Measurements from ENCODE around the gene SLC25A25. TPM values are rescaled to one million over a fixed set of nuclear protein-coding genes. Genes with fewer than 3 reads are reported as not detected.
A peak's percentile ranks its signal among the peaks of the same experiment; 100 is the strongest.
"Not testable (repeated sequence)": the region's sequence is repeated elsewhere in the genome, so short reads cannot be mapped to it uniquely, and the experiment has no call there.

SLC25A25 gene
- total RNA-seq, 2 donors from 2014 or later, result 12.9 to 13.1 TPM

DNA sequence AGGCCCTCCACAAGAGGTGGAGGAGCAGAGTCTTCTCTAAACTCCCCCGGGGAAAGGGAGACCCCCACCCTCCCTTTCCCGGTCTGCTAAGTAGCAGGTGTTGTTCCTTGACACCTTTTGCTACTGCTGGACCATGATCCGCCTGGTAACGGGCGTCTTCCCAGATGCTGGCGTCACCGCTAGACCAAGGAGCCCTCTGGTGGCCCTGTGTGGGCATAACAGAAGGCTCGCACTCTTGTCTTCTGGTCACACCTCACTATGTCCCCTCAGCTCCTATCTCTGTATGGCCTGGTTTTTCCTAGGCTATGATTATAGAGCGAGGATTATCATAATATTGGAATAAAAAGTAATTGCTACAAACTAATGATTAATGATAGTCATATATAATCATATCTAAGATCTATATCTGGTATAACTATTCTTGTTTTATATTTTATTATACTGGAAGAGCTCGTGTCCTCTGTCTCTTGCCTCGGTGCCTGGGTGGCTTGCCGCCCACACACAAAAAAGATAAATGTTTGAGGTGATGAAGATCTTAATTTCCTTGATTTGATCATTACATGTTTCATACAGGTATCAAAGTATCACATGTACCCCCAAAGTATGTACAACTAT, 62.1 kb downstream of the SLC25A25 start:
- not testable (repeated sequence) for DNase-seq; H3K36me3 Mint-ChIP-seq (ENCODE audit: low read depth)
- peaks cover 11% of the 10 kb centered on the region for H3K27me3 ChIP-seq (ENCODE audit: control insufficient read depth, insufficient read depth, low read length, poor library complexity, severe bottlenecking)

DNA sequence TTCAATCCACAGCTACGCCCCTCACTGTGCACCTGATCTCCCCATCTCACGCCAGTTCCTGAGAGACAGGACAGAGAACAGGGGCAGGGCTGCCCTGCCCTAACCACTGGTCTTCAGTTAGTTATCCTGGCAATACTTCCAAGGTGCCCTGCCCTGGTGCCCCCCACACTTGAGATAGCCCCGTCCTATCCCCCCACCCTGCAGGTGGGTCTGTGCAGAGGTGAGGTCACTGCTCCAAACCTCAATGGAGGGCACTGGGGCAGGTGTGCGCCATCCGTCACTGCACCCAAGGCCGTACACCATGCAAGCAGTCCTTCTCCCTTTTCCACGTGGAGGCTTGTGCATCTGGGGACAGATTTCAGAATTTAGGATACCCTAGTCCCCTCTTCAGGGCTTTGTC, 62.6 kb downstream of the SLC25A25 start:
- H3K9ac ChIP-seq (ENCODE audit: extremely low read depth, low read length, poor library complexity, severe bottlenecking); H3K4me3 ChIP-seq (ENCODE audit: low read length); H3K4me3 Mint-ChIP-seq; H3K27ac Mint-ChIP-seq; H3K9me3 ChIP-seq (ENCODE audit: control insufficient read depth, low read length); DNase-seq; H3K4me1 ChIP-seq (ENCODE audit: control insufficient read depth, insufficient read depth, low read length); H3K36me3 Mint-ChIP-seq (ENCODE audit: low read depth); H3K36me3 ChIP-seq (ENCODE audit: control insufficient read depth, insufficient read depth, low read length); H3K27ac ChIP-seq (ENCODE audit: low read depth, low read length): not testable (repeated sequence)
- 71 to 80% methylated on average over 1 to 7 of the region's 7 CpGs for WGBS, 2 experiments (ENCODE audit: insufficient coverage in 1 of 2, insufficient read length in 1 of 2)
- peaks cover 47% of the 10 kb centered on the region for H3K27me3 Mint-ChIP-seq (ENCODE audit: insufficient read depth)
- H3K9me3 Mint-ChIP-seq, result peaks cover 14% of the 10 kb centered on the region
- H3K27me3 ChIP-seq (ENCODE audit: control insufficient read depth, insufficient read depth, low read length, poor library complexity, severe bottlenecking), result peaks cover 11% of the 10 kb centered on the region
- peaks cover 13% of the 10 kb centered on the region for H3K4me1 Mint-ChIP-seq

More for the DNA sequence above, 62.1 kb downstream of the SLC25A25 start:
- peak overlapping the region; percentile 91 for H3K4me3 Mint-ChIP-seq
- TF ChIP-seq, protein P1, sequence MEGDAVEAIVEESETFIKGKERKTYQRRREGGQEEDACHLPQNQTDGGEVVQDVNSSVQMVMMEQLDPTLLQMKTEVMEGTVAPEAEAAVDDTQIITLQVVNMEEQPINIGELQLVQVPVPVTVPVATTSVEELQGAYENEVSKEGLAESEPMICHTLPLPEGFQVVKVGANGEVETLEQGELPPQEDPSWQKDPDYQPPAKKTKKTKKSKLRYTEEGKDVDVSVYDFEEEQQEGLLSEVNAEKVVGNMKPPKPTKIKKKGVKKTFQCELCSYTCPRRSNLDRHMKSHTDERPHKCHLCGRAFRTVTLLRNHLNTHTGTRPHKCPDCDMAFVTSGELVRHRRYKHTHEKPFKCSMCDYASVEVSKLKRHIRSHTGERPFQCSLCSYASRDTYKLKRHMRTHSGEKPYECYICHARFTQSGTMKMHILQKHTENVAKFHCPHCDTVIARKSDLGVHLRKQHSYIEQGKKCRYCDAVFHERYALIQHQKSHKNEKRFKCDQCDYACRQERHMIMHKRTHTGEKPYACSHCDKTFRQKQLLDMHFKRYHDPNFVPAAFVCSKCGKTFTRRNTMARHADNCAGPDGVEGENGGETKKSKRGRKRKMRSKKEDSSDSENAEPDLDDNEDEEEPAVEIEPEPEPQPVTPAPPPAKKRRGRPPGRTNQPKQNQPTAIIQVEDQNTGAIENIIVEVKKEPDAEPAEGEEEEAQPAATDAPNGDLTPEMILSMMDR (conservative IDR thresholded peaks at IDR 0.05), result peak; percentile 68
- not testable (repeated sequence) for H3K4me1 ChIP-seq (ENCODE audit: control insufficient read depth, insufficient read depth, low read length); H3K9ac ChIP-seq (ENCODE audit: extremely low read depth, low read length, poor library complexity, severe bottlenecking); H3K27ac ChIP-seq (ENCODE audit: low read depth, low read length); H3K36me3 ChIP-seq (ENCODE audit: control insufficient read depth, insufficient read depth, low read length); H3K9me3 ChIP-seq (ENCODE audit: control insufficient read depth, low read length); H3K4me3 ChIP-seq (ENCODE audit: low read length); H3K27ac Mint-ChIP-seq
- peaks cover 14% of the 10 kb centered on the region for H3K9me3 Mint-ChIP-seq
- H3K27me3 Mint-ChIP-seq (ENCODE audit: insufficient read depth), result peaks cover 47% of the 10 kb centered on the region
- 12 to 22% methylated on average over 3 to 8 of the region's 12 CpGs for WGBS, 2 experiments (ENCODE audit: insufficient coverage in 1 of 2, insufficient read length in 1 of 2)
- peaks cover 13% of the 10 kb centered on the region for H3K4me1 Mint-ChIP-seq

DNA sequence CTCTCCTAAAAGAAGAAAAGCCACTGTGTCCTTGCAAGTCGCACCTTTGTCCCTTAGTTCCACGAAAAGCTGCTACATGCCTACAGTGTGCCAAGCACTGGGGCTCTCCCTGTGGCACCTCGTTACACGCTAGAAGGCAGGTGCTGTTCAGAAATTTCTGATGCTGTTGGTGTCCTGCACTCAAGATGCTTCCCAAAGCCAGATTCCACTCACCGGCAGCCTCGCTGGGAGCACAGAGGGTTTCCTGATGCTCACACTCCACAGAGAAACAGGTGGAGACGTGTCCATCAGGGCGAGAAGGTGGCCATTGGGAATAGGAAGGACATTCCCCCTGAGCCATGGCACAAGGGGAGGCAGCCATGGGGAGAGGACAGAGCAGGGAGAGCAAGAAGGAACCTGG, 63.3 kb downstream of the SLC25A25 start:
- H3K36me3 Mint-ChIP-seq (ENCODE audit: low read depth); H3K4me3 ChIP-seq (ENCODE audit: low read length); H3K27ac Mint-ChIP-seq; H3K36me3 ChIP-seq (ENCODE audit: control insufficient read depth, insufficient read depth, low read length); H3K9ac ChIP-seq (ENCODE audit: extremely low read depth, low read length, poor library complexity, severe bottlenecking); H3K9me3 ChIP-seq (ENCODE audit: control insufficient read depth, low read length); DNase-seq; H3K27ac ChIP-seq (ENCODE audit: low read depth, low read length); H3K4me1 Mint-ChIP-seq; H3K4me3 Mint-ChIP-seq; H3K4me1 ChIP-seq (ENCODE audit: control insufficient read depth, insufficient read depth, low read length): not testable (repeated sequence)
- peaks cover 11% of the 10 kb centered on the region for H3K27me3 ChIP-seq (ENCODE audit: control insufficient read depth, insufficient read depth, low read length, poor library complexity, severe bottlenecking)
- peaks cover 47% of the 10 kb centered on the region for H3K27me3 Mint-ChIP-seq (ENCODE audit: insufficient read depth)
- H3K9me3 Mint-ChIP-seq, result peaks cover 14% of the 10 kb centered on the region
- 88 to 92% methylated on average over 8 of the region's 8 CpGs for WGBS, 2 experiments (ENCODE audit: insufficient coverage in 1 of 2, insufficient read length in 1 of 2)

DNA sequence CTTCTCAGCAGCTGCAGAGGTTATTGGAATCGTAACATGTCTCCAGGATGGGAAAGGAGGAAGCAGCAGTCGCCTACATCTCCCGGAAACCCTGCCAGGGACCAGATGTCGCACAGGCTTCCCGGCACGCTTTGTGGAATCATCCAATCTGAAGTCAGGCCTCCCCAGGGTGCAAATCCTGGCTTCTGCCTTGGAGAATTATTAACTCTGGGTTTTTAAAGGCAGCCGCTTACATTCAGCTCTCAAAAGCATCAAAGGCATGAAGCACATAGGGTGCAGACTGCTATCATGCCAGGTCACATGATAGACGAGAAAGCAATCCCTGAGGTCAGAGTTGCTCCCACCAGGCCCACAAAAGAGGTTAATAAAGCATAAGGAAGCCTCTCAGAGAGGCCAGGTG, 64.1 kb downstream of the SLC25A25 start:
- H3K4me3 Mint-ChIP-seq; H3K9ac ChIP-seq (ENCODE audit: extremely low read depth, low read length, poor library complexity, severe bottlenecking); H3K36me3 ChIP-seq (ENCODE audit: control insufficient read depth, insufficient read depth, low read length); H3K4me1 Mint-ChIP-seq; DNase-seq; H3K4me1 ChIP-seq (ENCODE audit: control insufficient read depth, insufficient read depth, low read length); H3K9me3 ChIP-seq (ENCODE audit: control insufficient read depth, low read length); H3K27ac ChIP-seq (ENCODE audit: low read depth, low read length); H3K27ac Mint-ChIP-seq; H3K36me3 Mint-ChIP-seq (ENCODE audit: low read depth); H3K4me3 ChIP-seq (ENCODE audit: low read length): not testable (repeated sequence)
- peaks cover 14% of the 10 kb centered on the region for H3K9me3 Mint-ChIP-seq
- peaks cover 11% of the 10 kb centered on the region for H3K27me3 ChIP-seq (ENCODE audit: control insufficient read depth, insufficient read depth, low read length, poor library complexity, severe bottlenecking)
- H3K27me3 Mint-ChIP-seq (ENCODE audit: insufficient read depth), result peaks cover 48% of the 10 kb centered on the region
- 76 to 87% methylated on average over 8 of the region's 8 CpGs for WGBS, 2 experiments (ENCODE audit: insufficient coverage in 1 of 2, insufficient read length in 1 of 2)

Data from endodermal cell (in vitro differentiated cells).